GM18868 (cell line): ENCODE data around the gene NLRC4.
"Not testable (repeated sequence)": the region's sequence is repeated elsewhere in the genome, so short reads cannot be mapped to it uniquely, and the experiment has no call there.

Source experiments
- ATAC-seq: cut with Tn5 transposase; IDR thresholded peaks from one replicate; pipeline ENCODE4 v1.9.1; 2021; ENCODE audit warnings: mild to moderate bottlenecking, moderate library complexity; ENCODE audit not compliant: unreplicated experiment

Gene NLRC4, protein sequence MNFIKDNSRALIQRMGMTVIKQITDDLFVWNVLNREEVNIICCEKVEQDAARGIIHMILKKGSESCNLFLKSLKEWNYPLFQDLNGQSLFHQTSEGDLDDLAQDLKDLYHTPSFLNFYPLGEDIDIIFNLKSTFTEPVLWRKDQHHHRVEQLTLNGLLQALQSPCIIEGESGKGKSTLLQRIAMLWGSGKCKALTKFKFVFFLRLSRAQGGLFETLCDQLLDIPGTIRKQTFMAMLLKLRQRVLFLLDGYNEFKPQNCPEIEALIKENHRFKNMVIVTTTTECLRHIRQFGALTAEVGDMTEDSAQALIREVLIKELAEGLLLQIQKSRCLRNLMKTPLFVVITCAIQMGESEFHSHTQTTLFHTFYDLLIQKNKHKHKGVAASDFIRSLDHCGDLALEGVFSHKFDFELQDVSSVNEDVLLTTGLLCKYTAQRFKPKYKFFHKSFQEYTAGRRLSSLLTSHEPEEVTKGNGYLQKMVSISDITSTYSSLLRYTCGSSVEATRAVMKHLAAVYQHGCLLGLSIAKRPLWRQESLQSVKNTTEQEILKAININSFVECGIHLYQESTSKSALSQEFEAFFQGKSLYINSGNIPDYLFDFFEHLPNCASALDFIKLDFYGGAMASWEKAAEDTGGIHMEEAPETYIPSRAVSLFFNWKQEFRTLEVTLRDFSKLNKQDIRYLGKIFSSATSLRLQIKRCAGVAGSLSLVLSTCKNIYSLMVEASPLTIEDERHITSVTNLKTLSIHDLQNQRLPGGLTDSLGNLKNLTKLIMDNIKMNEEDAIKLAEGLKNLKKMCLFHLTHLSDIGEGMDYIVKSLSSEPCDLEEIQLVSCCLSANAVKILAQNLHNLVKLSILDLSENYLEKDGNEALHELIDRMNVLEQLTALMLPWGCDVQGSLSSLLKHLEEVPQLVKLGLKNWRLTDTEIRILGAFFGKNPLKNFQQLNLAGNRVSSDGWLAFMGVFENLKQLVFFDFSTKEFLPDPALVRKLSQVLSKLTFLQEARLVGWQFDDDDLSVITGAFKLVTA

DNA sequence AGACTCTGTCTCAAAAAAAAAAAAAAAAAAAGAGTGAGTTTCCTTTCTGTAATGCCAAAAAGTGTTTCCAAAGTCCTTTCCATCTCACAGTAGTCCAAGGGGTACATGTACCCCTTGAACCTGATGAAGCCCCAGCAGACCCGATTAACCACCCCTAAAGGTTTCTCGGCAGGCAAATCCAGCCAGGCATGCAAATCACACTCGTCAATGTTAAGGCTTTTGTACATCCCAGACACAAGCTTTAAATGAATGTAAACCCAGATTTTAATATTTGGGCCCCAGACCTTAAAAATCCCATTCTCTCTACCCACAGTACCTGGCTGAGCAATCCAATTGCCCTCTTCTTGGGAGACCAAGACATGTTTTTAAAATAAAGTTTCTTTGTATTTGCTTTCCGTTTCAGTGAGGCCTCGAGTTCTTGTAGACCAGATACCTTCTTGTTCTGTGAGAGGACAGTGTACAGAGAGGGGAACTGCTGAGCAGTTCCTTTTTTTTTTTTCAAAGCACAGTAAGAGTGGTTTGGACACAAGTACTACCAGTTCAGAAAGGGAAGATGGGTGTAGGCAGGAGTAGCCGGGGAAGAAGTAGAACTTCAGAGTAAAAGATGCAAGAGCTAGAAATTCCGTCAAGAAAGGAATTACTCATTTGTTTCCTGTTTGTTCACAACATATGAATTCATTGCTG lies at the start of gene NLRC4:
Gene NLRC4, minus strand, starts transcription at position 465 of the 684 bp plus-strand sequence. CDS start 8,111 bp downstream, outside the sequence.
- ATAC-seq, result peak; percentile 94

DNA sequence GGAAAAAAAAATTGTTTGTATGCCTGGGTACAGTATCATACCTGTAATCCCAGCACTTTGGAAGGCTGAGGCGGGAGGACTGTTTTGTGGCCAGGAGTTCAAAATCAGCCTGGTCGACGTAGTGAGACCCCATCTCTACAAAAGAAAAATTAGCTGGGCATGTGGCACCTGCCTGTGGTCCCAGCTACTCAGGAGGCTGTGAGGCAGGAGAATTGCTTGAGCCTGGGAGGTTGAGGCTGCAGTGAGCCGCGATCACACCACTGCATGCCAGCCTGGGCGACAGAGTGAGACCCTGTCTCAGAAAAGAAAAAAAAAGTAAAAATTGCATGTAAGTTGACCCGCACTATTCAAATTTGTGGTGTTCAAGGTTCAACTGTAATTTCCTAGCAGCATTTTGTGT lies 45.9 kb upstream of the NLRC4 start:
- no peak for ATAC-seq

DNA sequence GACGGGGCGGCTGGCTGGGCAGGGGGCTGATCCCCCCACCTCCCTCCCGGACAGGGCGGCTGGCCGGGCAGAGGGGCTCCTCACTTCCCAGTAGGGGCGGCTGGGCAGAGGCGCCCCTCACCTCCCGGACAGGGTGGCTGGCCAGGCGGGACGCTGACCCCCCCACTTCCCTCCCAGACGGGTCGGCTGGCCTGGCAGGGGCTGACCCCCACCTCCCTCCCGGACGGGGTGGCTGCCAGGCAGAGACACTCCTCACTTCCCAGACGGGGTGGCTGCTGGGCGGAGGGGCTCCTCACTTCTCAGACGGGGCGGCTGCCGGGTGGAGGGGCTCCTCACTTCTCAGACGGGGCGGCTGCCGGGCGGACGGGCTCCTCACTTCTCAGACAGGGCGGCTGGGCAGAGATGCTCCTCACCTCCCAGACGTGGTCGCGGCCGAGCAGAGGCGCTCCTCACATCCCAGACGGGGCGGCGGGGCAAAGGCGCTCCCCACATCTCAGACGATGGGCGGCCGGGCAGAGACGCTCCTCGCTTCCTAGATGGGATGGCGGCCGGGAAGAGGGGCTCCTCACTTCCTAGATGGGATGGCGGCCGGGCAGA lies 29.4 kb upstream of the NLRC4 start:
- not testable (repeated sequence) for ATAC-seq

DNA sequence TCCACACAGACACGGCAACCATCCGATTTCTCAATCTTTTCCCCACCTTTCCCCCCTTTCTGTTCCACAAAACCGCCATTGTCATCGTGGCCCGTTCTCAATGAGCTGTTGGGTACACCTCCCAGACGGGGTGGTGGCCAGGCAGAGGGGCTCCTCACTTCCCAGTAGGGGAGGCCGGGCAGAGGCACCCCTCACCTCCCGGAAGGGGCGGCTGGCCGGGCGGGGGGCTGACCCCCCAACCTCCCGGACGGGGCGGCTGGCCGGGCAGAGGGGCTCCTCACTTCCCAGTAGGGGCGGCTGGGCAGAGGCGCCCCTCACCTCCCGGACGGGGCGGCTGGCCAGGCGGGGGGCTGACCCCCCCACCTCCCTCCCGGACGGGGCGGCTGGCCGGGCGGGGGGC lies 28.8 kb upstream of the NLRC4 start:
- ATAC-seq, result not testable (repeated sequence)

DNA sequence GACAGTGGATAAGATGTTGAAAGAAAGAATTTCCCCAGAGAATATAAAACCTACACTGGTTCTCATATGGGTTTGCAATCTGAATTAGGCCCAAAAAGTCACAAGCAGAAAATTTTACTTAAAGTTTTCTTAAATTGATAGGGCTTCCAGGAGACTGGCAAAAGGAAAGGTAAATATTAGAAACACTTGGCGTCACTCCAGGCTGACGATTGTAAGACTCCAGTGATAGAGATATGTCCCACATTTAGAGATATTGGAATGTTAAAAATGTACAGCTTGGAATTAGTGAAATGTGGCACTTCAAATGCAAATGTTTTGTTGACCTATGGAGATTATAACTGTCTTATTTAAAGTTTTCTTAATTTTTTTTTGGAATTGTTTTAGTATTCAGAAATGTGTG lies 27.1 kb upstream of the NLRC4 start:
- ATAC-seq, result no peak

DNA sequence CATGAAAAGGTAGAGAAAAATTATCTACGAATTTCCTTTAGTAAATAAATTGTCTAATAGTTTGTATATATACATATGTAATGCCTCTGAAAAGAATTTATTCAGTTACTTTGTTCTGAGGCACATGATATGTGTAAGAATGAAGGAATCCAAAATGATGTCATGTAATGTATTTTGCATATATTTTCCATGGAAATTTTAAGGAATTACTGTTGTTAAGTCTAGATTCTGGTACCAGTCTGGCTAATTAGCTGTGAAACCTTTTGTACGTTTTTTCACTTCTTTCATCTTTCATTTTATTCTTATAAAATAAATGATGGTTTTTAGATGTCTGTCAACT lies 25.3 kb upstream of the NLRC4 start:
- no peak for ATAC-seq

DNA sequence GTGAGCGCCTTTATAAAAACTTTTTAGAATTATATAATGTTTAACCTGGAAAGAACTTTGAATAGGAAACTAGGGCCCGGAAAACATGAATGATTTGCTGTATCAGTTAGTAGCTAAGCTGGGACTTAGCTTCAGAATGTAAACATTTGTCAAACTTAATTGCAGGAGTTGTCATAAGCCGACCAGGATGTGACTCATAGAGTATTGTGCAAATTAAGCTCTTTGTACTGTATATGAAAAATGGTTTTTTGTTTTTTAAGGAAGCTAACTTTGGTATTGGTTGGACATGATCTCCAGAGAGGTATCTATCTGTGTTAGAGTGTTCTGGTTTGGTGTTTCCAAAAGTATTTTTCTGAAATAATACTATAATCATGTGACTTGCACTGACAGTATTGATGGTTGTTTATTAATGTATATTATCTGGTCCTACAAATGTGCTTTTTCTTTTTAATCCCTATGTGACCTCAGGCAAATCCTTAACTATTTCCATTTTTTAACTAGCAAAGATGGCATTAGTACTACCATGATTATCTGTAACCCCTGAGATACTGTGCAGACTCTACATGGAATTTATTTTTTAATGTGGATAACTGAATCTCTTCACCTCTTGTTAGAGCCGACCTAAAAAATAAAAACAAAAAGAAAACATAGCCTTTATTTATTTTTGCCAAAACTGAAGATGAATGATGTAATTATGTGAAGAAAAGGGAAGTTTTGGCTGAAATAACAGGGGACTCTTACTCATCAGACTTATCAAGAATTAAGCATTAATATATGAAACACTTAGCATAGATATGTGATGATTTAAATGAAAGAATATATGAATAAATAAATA lies 24.7 kb upstream of the NLRC4 start:
- no peak for ATAC-seq

DNA sequence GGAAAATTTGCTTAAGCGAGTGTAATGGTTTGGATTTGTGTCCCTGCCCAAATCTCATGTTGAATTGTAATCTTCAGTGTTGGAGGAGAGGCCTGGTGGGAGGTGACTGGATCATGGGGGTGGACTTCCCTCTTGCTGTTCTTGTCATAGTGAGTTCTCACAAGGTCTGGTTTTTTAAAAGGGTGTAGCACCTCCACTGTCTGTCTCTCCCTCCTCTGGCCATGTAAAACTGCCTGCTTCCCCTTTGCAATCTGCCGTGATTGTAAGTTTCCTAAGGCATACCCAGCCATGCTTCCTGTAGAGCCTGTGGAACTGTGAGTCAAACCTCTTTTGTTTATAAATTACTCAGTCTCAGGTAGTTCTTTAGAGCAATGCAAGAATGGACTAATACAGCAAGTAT lies 19.6 kb upstream of the NLRC4 start:
- ATAC-seq, result no peak

DNA sequence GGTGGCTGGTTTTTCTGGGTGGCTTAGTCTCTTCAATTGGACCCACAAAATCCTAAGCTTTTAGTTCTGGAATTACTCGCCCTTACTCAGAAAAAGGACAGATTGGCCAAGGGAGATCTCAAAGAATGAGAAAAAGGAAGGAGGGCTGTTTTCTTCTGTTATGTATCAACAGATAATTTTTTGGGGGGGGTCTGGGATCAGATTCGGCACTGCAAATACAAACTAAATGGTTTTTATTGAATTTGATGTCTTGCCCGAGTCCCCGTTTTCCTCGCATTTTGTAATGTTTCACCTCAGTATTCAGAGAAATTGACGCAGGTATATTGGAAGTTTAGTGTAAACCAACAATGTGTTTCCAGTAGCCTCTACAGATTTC lies 13.8 kb upstream of the NLRC4 start:
- ATAC-seq, result no peak

DNA sequence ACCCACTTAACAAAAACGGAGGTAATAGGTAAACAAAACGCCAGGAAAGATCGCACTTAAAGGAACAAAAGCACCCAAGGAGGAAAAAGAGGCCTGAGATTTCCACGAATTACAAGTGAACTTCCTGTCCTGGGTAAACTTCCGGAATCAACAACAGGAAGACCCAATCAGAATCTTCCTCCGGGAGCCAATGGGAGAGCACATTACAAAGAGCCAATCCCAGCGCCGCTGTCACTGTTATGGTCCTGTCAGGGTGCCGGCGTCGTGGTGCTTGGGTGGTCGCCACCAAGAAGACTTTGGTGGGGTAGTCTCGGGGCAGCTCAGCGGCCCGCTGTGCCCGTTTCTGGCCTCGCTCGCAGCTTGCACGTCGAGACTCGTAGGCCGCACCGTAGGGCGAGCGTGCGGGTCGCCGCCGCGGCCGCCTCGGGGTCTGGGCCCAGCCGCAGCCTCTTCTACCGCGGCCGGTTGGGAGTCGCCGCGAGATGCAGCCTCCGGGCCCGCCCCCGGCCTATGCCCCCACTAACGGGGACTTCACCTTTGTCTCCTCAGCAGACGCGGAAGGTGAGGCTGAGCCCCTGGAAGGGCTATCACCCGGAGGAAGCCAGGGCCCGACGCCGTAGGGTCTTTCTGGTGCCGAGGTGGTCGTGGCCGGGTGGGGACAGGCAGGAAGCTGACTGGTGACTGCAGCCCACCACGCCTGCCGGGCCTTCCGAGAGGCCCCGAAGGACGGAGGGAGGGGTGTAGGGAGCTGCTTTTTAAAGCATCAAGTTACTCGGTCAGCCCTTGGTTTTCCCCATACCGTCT lies 13.2 kb upstream of the NLRC4 start, which contains the start of gene YIPF4:
Gene YIPF4, plus strand, starts transcription at position 231 of the 804 bp plus-strand sequence. Its CDS starts 252 bp downstream, at position 483.
- ATAC-seq, result peak; percentile 98

DNA sequence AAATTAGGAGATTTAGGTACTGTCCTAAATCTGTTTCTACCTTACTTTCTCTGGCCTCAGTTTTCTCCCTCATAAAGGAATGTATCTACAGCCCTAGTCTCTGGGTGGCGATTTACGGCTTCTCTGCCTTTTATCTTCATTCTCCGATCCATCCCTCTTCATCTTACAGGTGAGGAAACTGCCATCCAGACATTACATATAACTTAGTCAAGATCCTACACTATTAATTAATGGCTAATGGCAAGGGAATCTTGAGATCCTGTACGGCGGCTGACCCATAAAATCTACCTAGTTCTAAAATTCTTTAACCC lies 12.6 kb upstream of the NLRC4 start:
- ATAC-seq, result no peak

DNA sequence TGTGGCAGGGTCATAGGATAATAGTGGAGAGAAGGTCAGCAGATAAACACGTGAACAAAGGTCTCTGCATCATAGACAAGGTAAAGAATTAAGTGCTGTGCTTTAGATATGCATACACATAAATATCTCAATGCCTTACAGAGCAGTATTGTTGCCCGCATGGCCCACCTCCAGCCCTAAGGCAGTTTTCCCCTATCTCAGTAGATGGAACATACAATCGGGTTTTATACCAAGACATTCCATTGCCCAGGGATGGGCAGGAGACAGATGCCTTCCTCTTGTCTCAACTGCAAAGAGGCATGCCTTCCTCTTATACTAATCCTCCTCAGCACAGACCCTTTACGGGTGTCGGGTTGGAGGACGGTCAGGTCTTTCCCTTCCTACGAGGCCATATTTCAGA lies 11.1 kb upstream of the NLRC4 start:
- ATAC-seq, result not testable (repeated sequence)

DNA sequence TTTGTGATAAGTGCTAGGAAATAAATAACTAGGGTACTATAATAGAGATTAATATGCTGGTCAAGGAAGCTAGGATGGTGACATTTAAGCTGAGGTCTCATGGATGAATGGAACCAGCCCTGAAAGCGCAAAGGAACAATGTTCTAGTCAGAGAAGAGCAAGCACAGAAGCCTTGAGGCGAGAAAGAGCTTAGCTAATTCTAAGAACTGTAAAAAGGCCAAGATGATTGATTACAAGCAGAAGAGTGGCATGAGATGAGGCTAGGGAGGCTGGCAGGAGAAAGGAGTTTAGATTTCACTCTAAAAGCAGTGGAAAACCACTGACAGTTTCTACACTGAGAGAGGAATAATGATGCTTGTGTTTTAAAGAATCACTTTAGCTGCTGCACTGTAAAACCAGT lies 9.6 kb upstream of the NLRC4 start:
- no peak for ATAC-seq

DNA sequence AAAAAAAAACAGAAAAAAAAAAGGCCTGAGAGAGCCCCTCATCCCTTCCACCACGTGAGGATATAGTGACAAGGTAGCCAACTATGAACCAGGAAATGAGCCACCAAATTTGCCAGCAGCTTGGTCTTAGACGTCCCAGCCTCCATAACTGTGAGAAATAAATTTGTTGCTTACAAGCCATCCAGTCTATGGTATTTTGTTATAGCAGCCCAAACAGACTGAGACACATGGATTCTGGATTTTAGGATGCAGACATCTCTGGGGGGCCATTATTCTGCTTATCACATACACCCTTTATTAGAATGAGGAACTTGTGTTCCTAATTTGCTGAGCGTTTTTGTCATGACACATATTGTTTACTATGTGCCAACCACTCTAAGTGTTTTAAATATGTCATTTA lies 7.6 kb upstream of the NLRC4 start:
- no peak for ATAC-seq

DNA sequence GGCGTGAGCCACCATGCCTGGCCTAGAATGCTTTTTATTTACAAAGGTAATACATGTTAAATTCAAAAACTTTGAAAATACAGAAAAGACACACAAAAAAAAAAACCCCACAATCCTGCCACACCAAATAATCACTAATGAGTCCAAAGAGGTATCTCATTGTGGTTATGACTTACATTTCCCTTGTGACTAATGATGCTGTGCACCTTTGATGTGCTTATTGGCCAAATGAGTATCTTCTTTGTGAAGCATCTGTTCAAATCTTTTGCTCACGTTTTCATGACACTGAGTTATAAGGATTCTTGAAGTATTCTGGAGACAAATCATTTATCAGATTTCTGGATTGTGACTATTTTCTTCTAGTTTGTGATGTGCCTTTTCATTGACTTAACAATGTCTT lies 6.4 kb upstream of the NLRC4 start:
- no peak for ATAC-seq

DNA sequence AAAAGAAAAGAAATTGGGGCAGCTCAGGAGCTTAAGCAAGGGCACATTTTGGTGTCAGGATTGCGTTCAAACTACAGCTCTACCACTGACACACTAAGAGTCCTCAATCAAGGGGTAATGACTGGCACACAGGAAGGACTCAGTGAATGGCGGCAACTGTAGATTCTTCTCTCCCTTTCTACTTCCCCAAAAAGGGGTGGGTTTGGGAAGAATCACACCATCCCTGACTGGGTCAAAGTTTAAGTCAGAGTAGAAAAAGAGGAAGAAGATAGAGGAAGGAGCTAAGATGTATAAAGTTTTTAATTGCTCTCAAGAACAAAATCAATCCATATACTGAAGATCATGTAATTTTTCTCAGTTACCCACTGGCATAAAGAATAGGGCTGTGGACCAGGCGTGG lies 2.6 kb downstream of the NLRC4 start:
- no peak for ATAC-seq

DNA sequence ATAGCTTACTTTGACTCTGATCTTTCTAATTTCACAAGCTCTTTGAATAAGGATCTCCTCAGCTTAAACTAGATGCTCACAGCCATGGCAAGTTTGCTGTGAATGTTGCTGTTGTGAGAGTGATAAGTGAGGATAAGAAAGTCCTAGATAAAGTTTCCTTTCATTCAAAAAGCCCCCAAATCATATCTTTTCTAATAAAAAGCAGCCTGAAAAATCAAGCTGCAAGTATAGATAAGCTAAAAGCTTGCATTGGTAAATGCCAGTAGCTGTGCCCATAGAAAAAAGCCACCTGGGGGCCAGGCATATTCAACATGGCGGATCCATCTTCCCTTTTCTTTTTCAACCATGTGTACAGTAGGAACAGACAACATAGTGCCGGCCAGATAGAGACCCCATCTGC lies 4.3 kb downstream of the NLRC4 start:
- ATAC-seq, result no peak

DNA sequence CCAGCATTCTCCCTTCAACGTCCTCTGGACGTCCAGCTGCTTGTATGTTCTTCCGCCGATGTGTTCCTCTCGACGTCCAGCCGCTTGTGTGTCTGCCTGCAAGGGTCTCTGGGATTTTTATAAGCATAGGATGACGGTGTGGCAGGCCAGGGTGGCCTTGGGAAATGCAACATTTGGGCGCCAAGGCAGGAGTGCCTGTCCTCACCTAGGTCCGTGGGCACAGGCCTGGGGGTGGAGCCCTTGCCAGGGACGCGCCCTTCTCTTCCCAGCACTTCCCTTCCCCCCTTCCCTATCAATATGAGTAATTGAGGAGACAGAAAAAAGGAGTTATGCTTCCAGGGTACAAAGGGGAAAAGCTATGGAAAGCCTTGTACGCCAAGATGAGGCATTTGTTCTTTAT lies 6.4 kb downstream of the NLRC4 start:
- ATAC-seq, result no peak

DNA sequence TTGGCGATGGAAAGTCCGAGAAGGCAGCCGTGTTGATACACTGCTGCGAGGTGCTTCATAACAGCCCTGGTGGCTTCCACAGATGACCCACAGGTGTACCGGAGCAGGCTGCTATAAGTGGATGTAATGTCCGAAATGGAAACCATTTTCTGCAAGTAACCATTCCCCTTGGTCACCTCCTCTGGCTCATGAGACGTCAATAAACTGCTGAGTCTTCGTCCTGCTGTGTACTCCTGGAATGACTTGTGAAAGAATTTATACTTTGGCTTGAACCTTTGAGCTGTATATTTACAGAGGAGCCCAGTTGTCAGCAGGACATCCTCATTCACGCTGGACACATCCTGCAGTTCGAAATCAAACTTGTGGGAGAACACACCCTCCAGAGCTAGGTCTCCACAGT lies 14.4 kb downstream of the NLRC4 start:
- no peak for ATAC-seq
